Natural killer cell (primary cell): ENCODE data around the gene CA4. TPM values are rescaled to one million over a fixed set of nuclear protein-coding genes. Genes with fewer than 3 reads are reported as not detected.

Experiments used
- ATAC-seq, 3 donors: fragments of 150-1000 bp in 2 of 3; fragments of 200-7000 bp in 1 of 3; cut with Tn5 transposase; 1 replicate in 1 of 3; 2 replicates in 2 of 3; pipeline ENCODE4 v1.10.0; 2021; ENCODE audit warnings: mild to moderate bottlenecking in 2 of 3, moderate library complexity in 2 of 3
- DNase-seq, 2 donors: peaks; one replicate each; pipeline versions ENCODE4 v3.0.0 to v3.0.0-alpha.2; 2013 to 2021; ENCODE audit warnings: mixed read lengths in 1 of 2
- H3K27ac ChIP-seq: one replicate; pipeline ENCODE4 v1.5.1; 2013; ENCODE audit warnings: mild to moderate bottlenecking, low read length
- H3K27me3 ChIP-seq: one replicate; pipeline ENCODE4 v1.6.1; 2013; ENCODE audit warnings: low read length; ENCODE audit not compliant: control insufficient read depth, insufficient read depth
- H3K36me3 ChIP-seq: one replicate; pipeline ENCODE4 v1.6.1; 2013; ENCODE audit warnings: low read length; ENCODE audit not compliant: control insufficient read depth, insufficient read depth
- H3K4me1 ChIP-seq: one replicate; pipeline ENCODE4 v1.6.1; 2013; ENCODE audit warnings: low read length; ENCODE audit not compliant: control insufficient read depth, insufficient read depth
- H3K4me3 ChIP-seq: one replicate; pipeline ENCODE4 v1.5.1; 2013; ENCODE audit warnings: low read length
- H3K9me3 ChIP-seq: one replicate; pipeline ENCODE4 v1.6.1; 2013; ENCODE audit warnings: low read length; ENCODE audit not compliant: control insufficient read depth, insufficient read depth
- H3K27ac Mint-ChIP-seq, 2 donors: one replicate each; pipeline ENCODE4 v1.8.0; 2022; ENCODE audit warnings: mild to moderate bottlenecking in 2 of 2, mixed read lengths in 2 of 2, moderate library complexity in 1 of 2
- H3K27me3 Mint-ChIP-seq, 2 donors: one replicate each; pipeline ENCODE4 v1.8.0; 2022; ENCODE audit warnings: low read depth in 2 of 2, mixed read lengths in 2 of 2
- H3K36me3 Mint-ChIP-seq: one replicate; pipeline ENCODE4 v1.8.0; 2022; ENCODE audit warnings: mixed read lengths
- H3K4me1 Mint-ChIP-seq, 2 donors: one replicate each; pipeline ENCODE4 v1.8.0; 2022; ENCODE audit warnings: mixed read lengths in 2 of 2
- H3K4me3 Mint-ChIP-seq: one replicate; pipeline ENCODE4 v1.8.0; 2022; ENCODE audit warnings: mild to moderate bottlenecking, moderate library complexity, mixed read lengths
- H3K9me3 Mint-ChIP-seq, 2 donors: one replicate each; pipeline ENCODE4 v1.8.0; 2022; ENCODE audit warnings: mixed read lengths in 2 of 2
- WGBS: methylation state at CpG from one replicate; pipeline ENCODE4 v1.1.7; 2013; ENCODE audit warnings: missing lambda C conversion rate; ENCODE audit not compliant: insufficient coverage; 5-methylcytosine and 5-hydroxymethylcytosine counted together
- intact Hi-C: fragments of 100-400 bp; cut with micrococcal nuclease; formaldehyde crosslinking; loops from one replicate; pipeline ENCODE4 v1.14.2; 2022
- total RNA-seq, 4 donors: library from RNA; stranded (reverse); fragments of 120-200 nt in 1 of 4; gene quantifications; one replicate each; pipeline versions ENCODE4 v1.2.3 to v1.2.4, GENCODE V29; 2013 to 2022
- TF ChIP-seq, protein P1 (sequence below): fragments of 200-600 bp; IDR thresholded peaks from one replicate; pipeline ENCODE4 v1.8.0; 2022; ENCODE audit warnings: antibody characterized with exemption

Gene CA4
- total RNA-seq, 3 donors from 2014 or later (not counting 1 experiment from before 2014, with no cell fraction given) = 1.3 TPM; not detected in 2

DNA sequence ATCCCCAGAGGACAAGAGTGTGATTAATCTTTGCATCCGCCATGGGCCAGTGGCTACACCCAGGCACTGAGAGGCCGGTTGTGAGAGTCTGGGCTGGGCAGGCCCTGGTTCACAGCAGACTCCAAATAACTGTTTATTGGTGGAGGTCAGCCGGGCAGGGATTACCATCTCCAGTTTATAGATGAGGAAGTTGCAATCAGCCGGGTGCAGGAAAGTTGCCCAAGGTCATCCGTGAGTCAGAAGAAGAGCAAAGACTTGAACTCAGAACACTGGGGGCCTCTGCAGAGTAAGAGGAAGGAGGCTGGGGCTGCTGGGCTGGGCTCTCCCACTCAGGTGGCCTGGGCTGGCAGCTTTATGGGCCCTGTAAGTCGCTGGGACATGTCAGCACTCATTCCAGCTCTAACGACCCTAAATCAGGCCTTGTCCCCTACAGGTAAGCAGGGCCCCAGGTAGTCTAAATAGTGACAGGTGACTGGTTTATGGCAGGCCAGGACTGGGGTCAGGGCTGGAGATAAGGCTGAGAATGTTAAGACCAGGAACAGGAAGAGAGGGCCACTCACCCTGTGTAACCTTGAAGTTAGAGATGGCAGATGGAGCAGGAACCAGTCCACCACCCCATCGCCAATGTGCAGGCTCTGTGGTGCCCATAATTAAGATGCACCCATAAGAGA, 2.1 kb upstream of the CA4 start:
- Mint-ChIP-seq H3K4me1 (peaks cover 14 to 19% of the 10 kb centered on the region in 2 donors), H3K9me3 (no peaks in the 10 kb centered on the region), H3K4me3 (no peak overlapping the region), H3K27ac (no peak overlapping the region), H3K27me3 (peaks cover 69 to 78% of the 10 kb centered on the region in 2 donors), H3K36me3 (no peaks in the 10 kb centered on the region)
- ATAC-seq = no peak
- H3K27me3 ChIP-seq = peaks cover 30% of the 10 kb centered on the region
- H3K4me1 ChIP-seq = peaks cover 17% of the 10 kb centered on the region
- no peaks in the 10 kb centered on the region for H3K9me3 ChIP-seq
- no peak overlapping the region for H3K27ac ChIP-seq
- intact Hi-C loops = no loop called here
- H3K4me3 ChIP-seq = no peak overlapping the region
- TF ChIP-seq, protein P1, sequence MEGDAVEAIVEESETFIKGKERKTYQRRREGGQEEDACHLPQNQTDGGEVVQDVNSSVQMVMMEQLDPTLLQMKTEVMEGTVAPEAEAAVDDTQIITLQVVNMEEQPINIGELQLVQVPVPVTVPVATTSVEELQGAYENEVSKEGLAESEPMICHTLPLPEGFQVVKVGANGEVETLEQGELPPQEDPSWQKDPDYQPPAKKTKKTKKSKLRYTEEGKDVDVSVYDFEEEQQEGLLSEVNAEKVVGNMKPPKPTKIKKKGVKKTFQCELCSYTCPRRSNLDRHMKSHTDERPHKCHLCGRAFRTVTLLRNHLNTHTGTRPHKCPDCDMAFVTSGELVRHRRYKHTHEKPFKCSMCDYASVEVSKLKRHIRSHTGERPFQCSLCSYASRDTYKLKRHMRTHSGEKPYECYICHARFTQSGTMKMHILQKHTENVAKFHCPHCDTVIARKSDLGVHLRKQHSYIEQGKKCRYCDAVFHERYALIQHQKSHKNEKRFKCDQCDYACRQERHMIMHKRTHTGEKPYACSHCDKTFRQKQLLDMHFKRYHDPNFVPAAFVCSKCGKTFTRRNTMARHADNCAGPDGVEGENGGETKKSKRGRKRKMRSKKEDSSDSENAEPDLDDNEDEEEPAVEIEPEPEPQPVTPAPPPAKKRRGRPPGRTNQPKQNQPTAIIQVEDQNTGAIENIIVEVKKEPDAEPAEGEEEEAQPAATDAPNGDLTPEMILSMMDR = no peak
- 87% methylated on average over 8 of the region's 8 CpGs for WGBS
- H3K36me3 ChIP-seq = no peaks in the 10 kb centered on the region
- DNase-seq = no peak

DNA sequence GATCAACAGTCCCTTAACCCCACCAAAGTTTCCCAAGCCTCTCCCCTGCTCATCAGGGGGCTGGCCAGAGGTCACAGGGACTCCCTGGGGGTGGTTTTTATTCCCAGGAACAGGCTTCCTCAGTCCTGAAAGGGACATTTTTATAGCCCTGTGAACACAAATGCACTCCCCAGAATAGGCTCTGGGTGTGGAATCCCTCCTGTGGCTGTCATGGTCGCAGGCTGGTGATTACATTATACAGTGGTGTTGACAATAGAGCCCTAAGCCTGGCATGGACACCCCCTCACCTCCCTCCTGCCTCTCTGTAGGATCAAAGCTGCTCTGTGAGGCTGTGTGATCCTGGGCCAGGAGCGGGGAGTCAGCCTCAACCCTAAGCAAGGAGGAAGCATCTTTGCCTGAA, 1.4 kb upstream of the CA4 start:
- H3K27me3 Mint-ChIP-seq = peaks cover 66 to 76% of the 10 kb centered on the region in 2 donors
- Histone ChIP-seq H3K4me1 (peaks cover 12% of the 10 kb centered on the region), H3K27me3 (peaks cover 25% of the 10 kb centered on the region)

DNA sequence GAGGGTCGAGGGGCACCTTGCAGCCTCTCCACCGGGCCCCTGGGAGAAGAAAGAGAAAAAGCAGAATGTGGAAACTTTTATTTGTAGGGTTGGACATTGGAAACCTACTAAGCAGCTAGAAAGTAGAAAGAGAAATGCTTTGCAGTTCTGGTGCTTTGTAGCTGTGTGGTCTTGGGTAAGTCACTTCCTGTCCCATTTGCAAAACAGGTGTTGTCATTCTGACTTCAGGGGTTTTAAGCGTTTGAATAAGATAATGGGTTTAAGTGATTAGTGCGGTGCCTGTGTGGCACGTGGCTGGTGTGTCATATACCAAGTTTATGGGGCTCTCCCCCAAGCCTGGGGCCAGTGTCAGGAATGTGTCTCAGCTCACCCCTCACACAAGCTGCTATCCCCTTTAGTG, 1.6 kb downstream of the CA4 start:
- Mint-ChIP-seq H3K9me3 (no peaks in the 10 kb centered on the region), H3K36me3 (no peaks in the 10 kb centered on the region), H3K4me3 (no peak overlapping the region), H3K27ac (no peak overlapping the region), H3K4me1 (peaks cover 6 to 14% of the 10 kb centered on the region in 2 donors), H3K27me3 (peaks cover 50 to 52% of the 10 kb centered on the region in 2 donors)
- TF ChIP-seq, protein P1 = no peak
- intact Hi-C loops = no loop called here
- no peak overlapping the region for H3K27ac ChIP-seq
- ATAC-seq (peak in 2 of 3 donors; percentile 43 to 45), DNase-seq (peak in 1 of 2 donors; percentile 41)
- H3K9me3 ChIP-seq = no peaks in the 10 kb centered on the region
- H3K4me1 ChIP-seq = peaks cover 12% of the 10 kb centered on the region
- no peak overlapping the region for H3K4me3 ChIP-seq
- peaks cover 19% of the 10 kb centered on the region for H3K27me3 ChIP-seq
- H3K36me3 ChIP-seq = no peaks in the 10 kb centered on the region
- WGBS = 25% methylated on average over 5 of the region's 5 CpGs

More for the DNA sequence above, 1.4 kb upstream of the CA4 start:
- H3K4me3 ChIP-seq = no peak overlapping the region
- no peaks in the 10 kb centered on the region for H3K36me3 ChIP-seq
- H3K36me3 Mint-ChIP-seq = no peaks in the 10 kb centered on the region
- no peak for DNase-seq
- no peaks in the 10 kb centered on the region for H3K9me3 Mint-ChIP-seq
- no peak for ATAC-seq
- H3K9me3 ChIP-seq = no peaks in the 10 kb centered on the region
- H3K27ac ChIP-seq = no peak overlapping the region
- H3K4me1 Mint-ChIP-seq = peaks cover 7 to 14% of the 10 kb centered on the region in 2 donors
- no peak overlapping the region for H3K4me3 Mint-ChIP-seq
- TF ChIP-seq, protein P1 = no peak
- 75% methylated on average over 2 of the region's 2 CpGs for WGBS
- no peak overlapping the region for H3K27ac Mint-ChIP-seq
- intact Hi-C loops = no loop called here
